GM23338 (cell line): ENCODE data around the gene RYR2. TPM values are rescaled to one million over a fixed set of nuclear protein-coding genes. Genes with fewer than 3 reads are reported as not detected.

Source experiments
- ATAC-seq: fragments of 200-7000 bp; cut with Tn5 transposase; 3 replicates; pipeline ENCODE4 v1.9.1; 2020
- DNase-seq: peaks from one replicate; pipeline ENCODE4 v3.0.0-alpha.2; 2015; ENCODE audit warnings: low spot score
- H2AFZ ChIP-seq: fragments of 200-600 bp; sonication (generic); 2 replicates; pipeline ENCODE4 v1.8.0; 2016; ENCODE audit warnings: antibody characterized with exemption, mild to moderate bottlenecking, moderate library complexity
- H3F3A ChIP-seq: fragments of 200-600 bp; sonication (generic); replicated peaks from 2 replicates; pipeline ENCODE4 v1.8.0; 2017; ENCODE audit warnings: antibody characterized with exemption, mixed run types, low read depth
- H3K27ac ChIP-seq: fragments of 200-600 bp; sonication (generic); 2 replicates; pipeline ENCODE4 v1.6.1; 2016; ENCODE audit warnings: low read depth
- H3K27me3 ChIP-seq: fragments of 200-600 bp; sonication (generic); 2 replicates; pipeline ENCODE4 v1.8.0; 2016; ENCODE audit warnings: mild to moderate bottlenecking, mixed run types, moderate library complexity; ENCODE audit not compliant: insufficient read depth
- H3K36me3 ChIP-seq: fragments of 200-600 bp; sonication (generic); 2 replicates; pipeline ENCODE4 v1.8.0; 2016; ENCODE audit warnings: mild to moderate bottlenecking; ENCODE audit not compliant: insufficient read depth
- H3K4me1 ChIP-seq: fragments of 200-600 bp; sonication (generic); 2 replicates; pipeline ENCODE4 v1.8.0; 2016; ENCODE audit warnings: mild to moderate bottlenecking, moderate library complexity; ENCODE audit not compliant: insufficient read depth
- H3K4me2 ChIP-seq: fragments of 200-600 bp; sonication (generic); 2 replicates; pipeline ENCODE4 v1.7.1; 2017; ENCODE audit warnings: mixed run types
- H3K4me3 ChIP-seq: fragments of 200-600 bp; sonication (generic); 2 replicates; pipeline ENCODE4 v1.6.1; 2016; ENCODE audit warnings: mixed run types
- H3K79me2 ChIP-seq: fragments of 200-600 bp; sonication (generic); replicated peaks from 2 replicates; pipeline ENCODE4 v1.8.0; 2017; ENCODE audit warnings: mild to moderate bottlenecking; ENCODE audit not compliant: insufficient read depth
- H3K9me2 ChIP-seq: fragments of 200-600 bp; sonication (generic); 2 replicates; pipeline ENCODE4 v1.8.0; 2017; ENCODE audit not compliant: insufficient read depth
- H4K20me1 ChIP-seq: fragments of 200-600 bp; sonication (generic); replicated peaks from 2 replicates; pipeline ENCODE4 v1.8.0; 2017; ENCODE audit warnings: mild to moderate bottlenecking; ENCODE audit not compliant: insufficient read depth
- H3K27ac Mint-ChIP-seq: 2 replicates; pipeline ENCODE4 v1.8.0; 2020; ENCODE audit warnings: inconsistent platforms, mild to moderate bottlenecking, moderate library complexity, mixed read lengths
- H3K27me3 Mint-ChIP-seq: 3 replicates; pipeline ENCODE4 v1.8.0; 2022; ENCODE audit warnings: low read depth, mild to moderate bottlenecking, moderate library complexity, mixed read lengths, inconsistent platforms; ENCODE audit not compliant: insufficient read depth, poor library complexity
- H3K36me3 Mint-ChIP-seq: 3 replicates; pipeline ENCODE4 v1.8.0; 2021; ENCODE audit warnings: low read depth, mild to moderate bottlenecking, inconsistent platforms, moderate library complexity, mixed read lengths
- H3K4me1 Mint-ChIP-seq: 3 replicates; pipeline ENCODE4 v1.8.0; 2020; ENCODE audit warnings: mild to moderate bottlenecking, inconsistent platforms, mixed read lengths
- H3K4me3 Mint-ChIP-seq: 3 replicates; pipeline ENCODE4 v1.8.0; 2021; ENCODE audit warnings: moderate library complexity, mild to moderate bottlenecking, inconsistent platforms, mixed read lengths
- H3K9me3 Mint-ChIP-seq: 3 replicates; pipeline ENCODE4 v1.8.0; 2020; ENCODE audit warnings: moderate library complexity, mild to moderate bottlenecking, inconsistent platforms, mixed read lengths
- CREB1 ChIP-seq: fragments of 250-450 bp; sonication (Bioruptor Pico); IDR thresholded peaks from 2 replicates; pipeline ENCODE4 v1.5.0; 2020; ENCODE audit warnings: low read depth, mild to moderate bottlenecking, moderate library complexity
- CTCF ChIP-seq, 2 experiments: fragments of 200-600 bp in 1 of 2; sonication (generic) in 1 of 2; conservative IDR thresholded peaks; 2 replicates each; pipeline versions ENCODE4 v1.5.1 to v1.6.1; 2016 to 2017; ENCODE audit warnings: antibody characterized with exemption in 2 of 2, low read depth in 2 of 2, mild to moderate bottlenecking in 2 of 2, moderate library complexity in 1 of 2
- ETS1 ChIP-seq: IDR thresholded peaks from 2 replicates; pipeline ENCODE4 v1.6.1; 2016; ENCODE audit warnings: antibody characterized with exemption
- EZH2 ChIP-seq: fragments of 200-600 bp; sonication (generic); IDR thresholded peaks from one replicate; pipeline ENCODE4 v1.8.0; 2017; ENCODE audit warnings: antibody characterized with exemption, mild to moderate bottlenecking, low read depth; ENCODE audit not compliant: unreplicated experiment
- EZH2phosphoT487 ChIP-seq: fragments of 200-600 bp; sonication (generic); IDR thresholded peaks from one replicate; pipeline ENCODE4 v1.8.1; 2018; ENCODE audit warnings: antibody characterized with exemption; ENCODE audit not compliant: unreplicated experiment
- JUNB ChIP-seq: IDR thresholded peaks from one replicate; pipeline ENCODE4 v1.6.1; 2016; ENCODE audit warnings: antibody characterized with exemption; ENCODE audit not compliant: unreplicated experiment
- NANOG ChIP-seq: IDR thresholded peaks from 2 replicates; pipeline ENCODE4 v1.6.1; 2016; ENCODE audit warnings: antibody characterized with exemption, borderline replicate concordance
- POLR2AphosphoS5 ChIP-seq: IDR thresholded peaks from 2 replicates; pipeline ENCODE4 v1.6.1; 2016; ENCODE audit warnings: antibody characterized with exemption, low read depth
- REST ChIP-seq: IDR thresholded peaks from one replicate; pipeline ENCODE4 v1.6.1; 2018; ENCODE audit warnings: antibody characterized with exemption; ENCODE audit not compliant: unreplicated experiment
- STAT1 ChIP-seq: IDR thresholded peaks from one replicate; pipeline ENCODE4 v1.6.1; 2016; ENCODE audit warnings: antibody characterized with exemption; ENCODE audit not compliant: unreplicated experiment
- ZNF114 ChIP-seq: fragments of 250-450 bp; sonication (Bioruptor Pico); IDR thresholded peaks from 2 replicates; pipeline ENCODE4 v1.5.0; 2020; ENCODE audit warnings: mild to moderate bottlenecking, moderate library complexity
- ZNF331 ChIP-seq: fragments of 250-450 bp; sonication (Bioruptor Pico); IDR thresholded peaks from 2 replicates; pipeline ENCODE4 v1.5.0; 2020; ENCODE audit warnings: low read depth, mild to moderate bottlenecking, moderate library complexity
- ZNF462 ChIP-seq: fragments of 250-450 bp; sonication (Bioruptor Pico); IDR thresholded peaks from 2 replicates; pipeline ENCODE4 v1.5.0; 2020; ENCODE audit warnings: mild to moderate bottlenecking, moderate library complexity
- polyA plus RNA-seq: library from polyadenylated mRNA; unstranded; fragments of >200 nt; fragmentation: Nextera tagmentation; extraction: Ambion mirVana; gene quantifications from 2 replicates; pipeline ENCODE4 v1.2.1, GENCODE V29; 2016
- total RNA-seq: library from RNA; depleted of rRNA; stranded (reverse); fragments of >200 nt; shearing (Covaris generic); gene quantifications from 2 replicates; pipeline ENCODE4 v1.2.3, GENCODE V29; 2014

Gene RYR2
- total and polyA plus RNA-seq, 2 experiments from 2014 or later, result 8.9 to 10.0 TPM

- no peaks in the 10 kb centered on the region for H3K4me1 ChIP-seq
- no peaks in the 10 kb centered on the region for H3K27me3 ChIP-seq
- no peaks in the 10 kb centered on the region for H3K36me3 ChIP-seq
- no peak overlapping the region for H2AFZ ChIP-seq
- Mint-ChIP-seq H3K36me3 (peaks cover 3% of the 10 kb centered on the region; the same call in 1 of the 3 replicates), H3K4me3 (no peak overlapping the region), H3K27me3 (no peaks in the 10 kb centered on the region), H3K27ac (no peak overlapping the region), H3K4me1 (peaks cover 6% of the 10 kb centered on the region; the same call in 2 of the 3 replicates), H3K9me3 (no peaks in the 10 kb centered on the region)
- no peak overlapping the region for H3K4me2 ChIP-seq
- no peak overlapping the region for H3K27ac ChIP-seq
- ATAC-seq, result no peak
- H3F3A ChIP-seq, result no peaks in the 10 kb centered on the region
- H4K20me1 ChIP-seq, result no peaks in the 10 kb centered on the region
- H3K79me2 ChIP-seq, result no peaks in the 10 kb centered on the region
- no peak for DNase-seq
- no peaks in the 10 kb centered on the region for H3K9me2 ChIP-seq
- TF ChIP-seq CREB1 (CRISPR knock-in tag) (no peak), NANOG (no peak), ZNF114 (no peak), ZNF331 (no peak), ETS1 (no peak), REST (no peak), EZH2phosphoT487 (no peak), CTCF (conservative IDR thresholded peaks at IDR 0.05; ENCODE audit: low read depth in 2 of 2) (no peak), EZH2 (no peak), STAT1 (no peak), JUNB (no peak), ZNF462 (CRISPR knock-in tag) (no peak), POLR2AphosphoS5 (no peak)
- no peak overlapping the region for H3K4me3 ChIP-seq
Observed at GRCh38 chr1:237431448-237431847, 389.5 kb downstream of the RYR2 start.
